ENCODE data around the gene NCBP2L.

- TF ChIP-seq CTCF (IDR thresholded peaks at IDR 0.05) (no peak), POLR2A (IDR thresholded peaks at IDR 0.05) (no peak)
Observed at GRCh38 chrX:107818900-107819521, 41.5 kb downstream of the NCBP2L start.

All from heart left ventricle (tissue), 13 donors.